HG03060 (cell line): ENCODE results near the gene IFI27L2.

Experiments
- ATAC-seq: cut with Tn5 transposase; IDR thresholded peaks from one replicate; pipeline ENCODE4 v1.9.1; 2021; ENCODE audit warnings: low read depth, moderate number of reproducible peaks; ENCODE audit not compliant: unreplicated experiment

Gene IFI27L2

GRCh38 chr14:94153750-94154342 lies 24.4 kb upstream of the IFI27L2 start:
- no peak for ATAC-seq

- no peak for ATAC-seq
Observed at GRCh38 chr14:94152676-94153075, 23.3 kb upstream of the IFI27L2 start.

- ATAC-seq, result no peak
Observed at GRCh38 chr14:94145902-94146527, 16.6 kb upstream of the IFI27L2 start.

DNA sequence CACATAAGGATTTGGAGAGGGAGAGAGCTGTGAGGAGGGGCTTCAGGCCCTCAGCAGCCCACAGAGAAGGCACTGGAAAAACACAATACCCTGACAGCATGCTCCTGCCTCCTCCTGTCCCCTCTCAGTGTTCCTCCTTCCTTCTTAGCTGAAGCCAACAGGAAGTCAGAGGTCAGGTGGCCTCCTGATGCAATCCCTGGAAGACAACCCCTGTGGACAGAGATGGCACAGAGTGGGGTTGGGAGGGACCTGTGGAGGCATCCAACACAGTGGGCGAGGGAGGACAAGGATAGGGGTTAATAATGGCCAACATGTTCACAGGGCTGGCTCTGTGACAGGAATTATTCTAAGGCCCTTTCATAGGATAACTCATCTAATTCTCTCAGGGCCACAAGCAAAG lies 15.4 kb upstream of the IFI27L2 start:
- ATAC-seq, result no peak

GRCh38 chr14:94143711-94144110 lies 14.3 kb upstream of the IFI27L2 start:
- ATAC-seq, result no peak

DNA sequence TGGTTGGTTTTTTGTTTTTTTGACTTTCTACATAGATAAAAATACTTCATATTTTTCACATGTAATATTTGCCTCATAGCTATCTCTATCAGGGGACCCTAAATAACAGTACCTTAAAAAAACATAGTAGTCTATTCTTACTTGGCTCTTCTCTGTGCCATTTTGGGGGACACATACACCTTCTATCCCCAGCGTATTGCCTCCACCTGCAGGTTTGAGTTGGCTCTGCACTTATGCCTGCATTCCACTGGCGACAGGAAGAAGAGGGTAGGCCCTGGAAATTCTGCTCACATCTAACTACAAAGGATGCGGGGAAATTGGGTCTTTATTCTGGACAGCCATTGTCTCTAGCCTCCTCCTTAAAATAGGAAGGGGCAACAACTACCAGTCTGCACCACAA lies 13.8 kb upstream of the IFI27L2 start:
- ATAC-seq, result no peak

- ATAC-seq, result no peak
Observed at GRCh38 chr14:94142836-94143235, 13.4 kb upstream of the IFI27L2 start.

DNA sequence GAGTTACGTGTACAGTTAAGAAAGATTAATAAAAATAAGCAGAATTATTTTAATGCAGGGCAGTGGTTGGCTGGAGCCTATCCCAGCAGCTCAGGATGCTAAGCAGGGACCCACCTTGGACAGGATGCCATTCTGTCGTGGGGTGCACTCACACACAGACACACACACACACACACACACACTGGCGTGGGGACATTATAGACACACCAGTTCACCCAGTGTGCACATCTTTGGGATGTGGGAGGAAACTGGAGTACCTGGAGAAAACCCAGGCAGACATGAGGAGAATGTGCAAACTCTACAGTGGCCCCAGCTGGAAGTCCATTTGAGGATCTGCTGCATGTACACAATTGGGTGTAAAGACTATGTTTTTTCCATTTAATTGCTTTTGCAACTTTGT lies 12.8 kb upstream of the IFI27L2 start:
- ATAC-seq, result no peak

DNA sequence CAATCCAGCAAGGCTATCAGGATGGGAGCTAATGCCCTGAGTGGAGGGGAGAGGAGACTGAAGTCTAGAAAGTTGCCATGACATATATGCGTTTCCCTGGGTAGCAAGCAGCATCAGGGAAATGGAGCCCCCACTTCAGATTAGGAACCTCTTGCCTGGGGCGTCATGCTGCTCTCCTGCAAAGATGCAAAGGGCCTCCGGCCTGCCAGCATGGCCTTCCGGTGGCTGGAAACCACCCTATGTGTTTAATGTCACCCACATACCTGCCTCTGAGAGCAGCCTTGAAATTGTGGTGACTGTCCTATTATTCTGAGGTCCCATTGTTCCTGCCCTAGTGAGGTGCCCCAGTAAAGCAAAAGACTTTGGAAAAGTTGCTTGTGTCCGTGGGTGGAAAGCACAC lies 10.0 kb upstream of the IFI27L2 start:
- ATAC-seq, result no peak

- no peak for ATAC-seq
Observed at GRCh38 chr14:94139006-94139405, 9.6 kb upstream of the IFI27L2 start.

DNA sequence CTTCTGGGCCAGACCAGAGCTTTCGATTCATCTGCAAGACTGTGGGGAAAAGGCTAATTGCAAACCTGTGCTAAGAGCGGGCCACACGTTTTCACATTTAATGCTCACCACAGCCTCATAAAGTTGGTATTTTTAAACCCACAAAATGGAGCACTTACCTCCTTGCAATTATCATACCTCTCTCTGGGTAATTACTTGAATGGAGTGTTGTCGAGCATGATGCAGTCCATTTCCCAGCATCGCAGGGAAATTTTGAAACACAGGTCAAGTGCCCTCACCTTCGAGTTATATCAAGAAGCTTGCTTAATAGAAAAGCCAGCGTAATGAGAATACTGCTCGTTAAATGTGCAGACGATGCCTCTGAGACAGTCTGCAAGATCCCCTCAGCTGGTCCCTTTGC lies 8.8 kb upstream of the IFI27L2 start:
- ATAC-seq, result no peak

GRCh38 chr14:94136575-94137331 lies 7.3 kb upstream of the IFI27L2 start:
- ATAC-seq, result no peak

GRCh38 chr14:94135476-94135875 lies 6.1 kb upstream of the IFI27L2 start:
- ATAC-seq, result no peak

DNA sequence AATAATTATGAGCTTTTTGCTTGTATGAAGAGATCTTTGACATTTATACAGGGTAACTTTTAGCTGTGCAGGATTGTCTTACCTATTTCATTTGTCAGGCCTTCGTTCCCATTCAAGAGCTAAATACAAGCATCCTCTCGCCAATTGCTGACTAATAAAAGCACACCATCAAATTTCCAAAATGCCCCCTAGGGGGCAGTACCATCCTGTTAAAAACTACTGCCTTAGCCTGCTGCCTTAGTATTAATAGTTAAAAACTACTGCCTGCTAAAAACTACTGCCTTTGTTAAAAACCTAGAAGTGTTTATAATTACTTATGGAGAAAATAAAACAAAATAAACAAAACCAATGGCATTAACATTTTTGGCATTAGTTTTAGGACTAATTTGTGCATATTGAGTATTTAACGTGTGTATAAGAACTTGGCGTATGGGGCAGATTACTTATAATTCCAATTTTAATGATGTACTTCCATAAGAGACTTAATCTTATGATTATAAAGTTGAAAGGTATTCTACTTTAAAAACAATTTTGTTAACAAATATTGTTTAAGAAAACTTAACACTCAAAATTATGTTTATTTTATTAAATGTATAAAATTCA lies 3.0 kb upstream of the IFI27L2 start:
- no peak for ATAC-seq

DNA sequence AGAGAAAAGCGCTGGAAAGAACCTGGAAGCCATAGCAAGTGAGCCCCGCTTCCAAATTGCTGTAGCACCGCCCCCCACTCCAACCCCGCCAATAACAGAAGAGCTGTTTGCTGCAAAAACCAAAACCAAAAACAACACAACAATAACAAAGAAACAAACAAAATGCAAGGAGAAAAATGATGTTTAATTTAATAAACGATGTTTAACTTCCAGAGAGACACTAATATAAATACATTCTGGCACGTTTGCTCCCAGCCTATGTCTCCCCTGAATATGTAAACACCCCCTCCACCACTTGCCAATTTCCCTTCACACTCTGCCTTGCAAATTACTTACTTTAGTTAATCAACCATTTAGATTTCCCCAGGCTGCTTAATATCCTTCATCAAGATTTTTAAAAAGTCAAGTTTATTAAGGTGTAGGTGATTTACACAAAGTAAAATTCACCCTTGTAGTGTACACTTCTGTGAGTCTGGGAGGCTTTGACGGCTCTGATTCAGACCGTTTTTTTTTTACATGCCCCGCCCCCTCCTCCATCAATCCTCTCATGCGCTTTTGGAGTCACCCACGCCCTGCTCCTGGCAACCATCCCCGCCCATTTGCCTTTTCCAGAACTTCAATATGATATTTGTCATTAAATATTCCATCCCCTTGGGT lies 482 bp upstream of the IFI27L2 start:
- no peak for ATAC-seq

- no peak for ATAC-seq
Observed at GRCh38 chr14:94128216-94128839, 1.1 kb downstream of the IFI27L2 start.

DNA sequence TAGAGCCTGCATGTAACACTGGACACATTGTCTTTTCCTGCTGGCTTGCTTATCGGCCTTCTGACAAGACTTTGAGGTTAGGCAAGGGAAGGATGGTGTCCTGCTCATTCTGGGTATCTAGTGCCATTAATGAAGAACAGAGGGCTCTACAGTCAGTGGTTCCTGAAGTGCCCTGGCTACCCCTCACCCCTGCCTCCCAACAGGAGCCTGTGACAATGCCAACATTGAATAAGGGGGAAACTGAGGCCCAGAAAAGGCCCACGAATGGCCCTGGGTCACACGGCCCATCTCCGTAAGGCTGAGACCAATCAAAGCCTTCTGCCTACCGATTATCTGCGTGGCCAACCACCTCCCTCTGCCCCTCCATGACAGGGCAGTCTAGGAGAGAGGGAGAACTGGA lies 2.1 kb downstream of the IFI27L2 start:
- no peak for ATAC-seq

DNA sequence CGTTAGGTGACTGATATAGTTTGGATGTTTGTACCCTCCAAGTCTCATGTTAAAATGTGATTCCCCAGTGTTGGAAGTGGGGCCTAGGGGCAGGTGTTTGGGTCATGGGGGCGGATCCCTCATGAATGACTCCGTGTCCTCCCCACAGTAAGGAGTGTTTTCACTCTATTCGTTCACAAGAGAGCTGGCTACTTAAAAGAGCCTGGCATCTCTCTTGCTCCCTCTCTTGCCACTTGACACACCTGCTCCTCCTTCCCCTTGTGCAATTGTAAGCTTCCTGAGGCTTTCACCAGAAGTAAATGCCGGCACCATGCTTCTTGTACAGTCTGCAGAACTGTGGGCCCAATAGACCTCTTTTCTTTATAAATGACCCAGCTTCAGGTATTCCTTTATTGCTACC lies 2.6 kb downstream of the IFI27L2 start:
- ATAC-seq, result no peak

GRCh38 chr14:94126419-94126677 lies 3.1 kb downstream of the IFI27L2 start:
- ATAC-seq, result no peak

DNA sequence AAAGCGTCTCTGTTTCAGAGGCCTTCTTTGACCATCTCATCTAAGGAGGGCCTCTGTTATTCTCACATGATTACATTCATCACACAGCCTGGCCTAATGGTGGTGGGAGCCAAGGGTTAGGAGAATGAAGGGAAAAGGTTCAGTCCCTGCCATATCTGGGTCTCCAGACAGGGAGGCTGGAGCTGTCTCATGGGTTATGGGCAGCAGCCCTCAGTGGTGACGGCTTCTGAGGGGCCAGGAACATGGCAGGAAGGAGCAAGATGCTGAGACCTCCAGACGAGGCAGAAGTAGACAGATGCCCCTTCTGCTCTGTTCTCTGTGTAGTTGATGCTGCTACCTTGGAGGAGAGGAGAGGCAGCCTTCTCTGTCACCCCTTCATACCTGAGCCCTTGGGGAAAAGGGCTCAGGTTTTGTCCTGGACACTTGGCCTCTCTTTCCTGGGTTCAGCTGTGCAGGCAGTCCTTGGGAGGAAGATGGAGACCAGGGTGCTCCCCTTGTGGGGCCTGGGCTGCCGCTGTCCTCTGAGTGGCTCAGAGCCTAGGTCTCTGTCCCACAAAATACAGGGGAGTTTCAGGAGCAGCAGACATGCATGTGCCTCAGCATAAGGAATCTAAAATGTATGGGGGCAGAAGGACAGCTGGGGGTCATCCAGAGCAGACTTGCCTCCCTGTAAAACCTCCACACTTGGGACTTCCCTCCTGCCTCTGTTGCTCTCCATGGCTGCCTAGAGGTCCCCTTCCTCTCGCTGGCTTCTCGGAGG lies 3.6 kb downstream of the IFI27L2 start:
- no peak for ATAC-seq
